Natural killer cell (primary cell): ENCODE measurements around the gene NSUN6. TPM values are rescaled to one million over a fixed set of nuclear protein-coding genes. Genes with fewer than 3 reads are reported as not detected.

ENCODE experiments used
- ATAC-seq, 3 donors: fragments of 150-1000 bp in 2 of 3; fragments of 200-7000 bp in 1 of 3; cut with Tn5 transposase; 1 replicate in 1 of 3; 2 replicates in 2 of 3; pipeline ENCODE4 v1.10.0; 2021; ENCODE audit warnings: mild to moderate bottlenecking in 2 of 3, moderate library complexity in 2 of 3
- DNase-seq, 2 donors: peaks; one replicate each; pipeline versions ENCODE4 v3.0.0 to v3.0.0-alpha.2; 2013 to 2021; ENCODE audit warnings: mixed read lengths in 1 of 2
- H3K27ac ChIP-seq: one replicate; pipeline ENCODE4 v1.5.1; 2013; ENCODE audit warnings: mild to moderate bottlenecking, low read length
- H3K27me3 ChIP-seq: one replicate; pipeline ENCODE4 v1.6.1; 2013; ENCODE audit warnings: low read length; ENCODE audit not compliant: control insufficient read depth, insufficient read depth
- H3K36me3 ChIP-seq: one replicate; pipeline ENCODE4 v1.6.1; 2013; ENCODE audit warnings: low read length; ENCODE audit not compliant: control insufficient read depth, insufficient read depth
- H3K4me1 ChIP-seq: one replicate; pipeline ENCODE4 v1.6.1; 2013; ENCODE audit warnings: low read length; ENCODE audit not compliant: control insufficient read depth, insufficient read depth
- H3K4me3 ChIP-seq: one replicate; pipeline ENCODE4 v1.5.1; 2013; ENCODE audit warnings: low read length
- H3K9me3 ChIP-seq: one replicate; pipeline ENCODE4 v1.6.1; 2013; ENCODE audit warnings: low read length; ENCODE audit not compliant: control insufficient read depth, insufficient read depth
- H3K27ac Mint-ChIP-seq, 2 donors: one replicate each; pipeline ENCODE4 v1.8.0; 2022; ENCODE audit warnings: mild to moderate bottlenecking in 2 of 2, mixed read lengths in 2 of 2, moderate library complexity in 1 of 2
- H3K27me3 Mint-ChIP-seq, 2 donors: one replicate each; pipeline ENCODE4 v1.8.0; 2022; ENCODE audit warnings: low read depth in 2 of 2, mixed read lengths in 2 of 2
- H3K36me3 Mint-ChIP-seq: one replicate; pipeline ENCODE4 v1.8.0; 2022; ENCODE audit warnings: mixed read lengths
- H3K4me1 Mint-ChIP-seq, 2 donors: one replicate each; pipeline ENCODE4 v1.8.0; 2022; ENCODE audit warnings: mixed read lengths in 2 of 2
- H3K4me3 Mint-ChIP-seq: one replicate; pipeline ENCODE4 v1.8.0; 2022; ENCODE audit warnings: mild to moderate bottlenecking, moderate library complexity, mixed read lengths
- H3K9me3 Mint-ChIP-seq, 2 donors: one replicate each; pipeline ENCODE4 v1.8.0; 2022; ENCODE audit warnings: mixed read lengths in 2 of 2
- CTCF ChIP-seq: fragments of 200-600 bp; IDR thresholded peaks from one replicate; pipeline ENCODE4 v1.8.0; 2022; ENCODE audit warnings: antibody characterized with exemption
- WGBS: methylation state at CpG from one replicate; pipeline ENCODE4 v1.1.7; 2013; ENCODE audit warnings: missing lambda C conversion rate; ENCODE audit not compliant: insufficient coverage; 5-methylcytosine and 5-hydroxymethylcytosine counted together
- intact Hi-C: fragments of 100-400 bp; cut with micrococcal nuclease; formaldehyde crosslinking; loops from one replicate; pipeline ENCODE4 v1.14.2; 2022
- total RNA-seq, 4 donors: library from RNA; stranded (reverse); fragments of 120-200 nt in 1 of 4; gene quantifications; one replicate each; pipeline versions ENCODE4 v1.2.3 to v1.2.4, GENCODE V29; 2013 to 2022

The NSUN6 gene
- total RNA-seq, 3 donors from 2014 or later (not counting 1 experiment from before 2014, with no cell fraction given) = 25.7 to 36.9 (median 26.4) TPM

- no peak for ATAC-seq
- Mint-ChIP-seq H3K4me1 (peaks cover 8 to 11% of the 10 kb centered on the region in 2 donors), H3K4me3 (no peak overlapping the region), H3K27me3 (peaks cover 0 to 3% of the 10 kb centered on the region in 2 donors), H3K27ac (no peak overlapping the region), H3K36me3 (no peaks in the 10 kb centered on the region), H3K9me3 (no peaks in the 10 kb centered on the region)
- no peak overlapping the region for H3K4me3 ChIP-seq
- no CpG with 5 or more reads among the region's 3 CpGs for WGBS
- no peaks in the 10 kb centered on the region for H3K27me3 ChIP-seq
- no peak for TF ChIP-seq CTCF
- intact Hi-C loops = no loop called here
- no peak for DNase-seq
- H3K4me1 ChIP-seq = no peaks in the 10 kb centered on the region
- H3K36me3 ChIP-seq = no peaks in the 10 kb centered on the region
- H3K27ac ChIP-seq = no peak overlapping the region
- H3K9me3 ChIP-seq = no peaks in the 10 kb centered on the region
Observed at GRCh38 chr10:18689498-18689897, 38.1 kb upstream of the NSUN6 start.

- Histone ChIP-seq H3K27ac (no peak overlapping the region), H3K9me3 (no peaks in the 10 kb centered on the region), H3K4me3 (no peak overlapping the region), H3K4me1 (no peaks in the 10 kb centered on the region), H3K36me3 (no peaks in the 10 kb centered on the region), H3K27me3 (no peaks in the 10 kb centered on the region)
- Mint-ChIP-seq H3K9me3 (no peaks in the 10 kb centered on the region), H3K27ac (no peak overlapping the region), H3K4me1 (peaks cover 9 to 14% of the 10 kb centered on the region in 2 donors), H3K4me3 (no peak overlapping the region), H3K36me3 (no peaks in the 10 kb centered on the region), H3K27me3 (peaks cover 0 to 3% of the 10 kb centered on the region in 2 donors)
- intact Hi-C loops = no loop called here
- WGBS = 90% methylated on average over 5 of the region's 5 CpGs
- TF ChIP-seq CTCF = no peak
- ATAC-seq (no peak), DNase-seq (no peak)
Observed at GRCh38 chr10:18687706-18688105, 36.3 kb upstream of the NSUN6 start.

- H3K36me3 ChIP-seq = no peaks in the 10 kb centered on the region
- H3K4me3 Mint-ChIP-seq = no peak overlapping the region
- intact Hi-C loops = no loop called here
- H3K4me3 ChIP-seq = no peak overlapping the region
- H3K9me3 ChIP-seq = no peaks in the 10 kb centered on the region
- no peaks in the 10 kb centered on the region for H3K36me3 Mint-ChIP-seq
- DNase-seq (no peak), ATAC-seq (no peak)
- H3K27ac ChIP-seq = no peak overlapping the region
- WGBS = 96% methylated on average over 5 of the region's 7 CpGs
- no peaks in the 10 kb centered on the region for H3K9me3 Mint-ChIP-seq
- no peaks in the 10 kb centered on the region for H3K4me1 ChIP-seq
- H3K27me3 Mint-ChIP-seq = peaks cover 0 to 3% of the 10 kb centered on the region in 2 donors
- no peak overlapping the region for H3K27ac Mint-ChIP-seq
- peaks cover 9 to 14% of the 10 kb centered on the region in 2 donors for H3K4me1 Mint-ChIP-seq
- TF ChIP-seq CTCF = no peak
- no peaks in the 10 kb centered on the region for H3K27me3 ChIP-seq
Observed at GRCh38 chr10:18687195-18687594, 35.8 kb upstream of the NSUN6 start.

- WGBS = 94% methylated on average over 7 of the region's 7 CpGs
- intact Hi-C loops = no loop called here
- no peaks in the 10 kb centered on the region for H3K36me3 ChIP-seq
Observed at GRCh38 chr10:18685555-18685954, 34.2 kb upstream of the NSUN6 start.

More at GRCh38 chr10:18685555-18685954, 34.2 kb upstream of the NSUN6 start:
- TF ChIP-seq CTCF = no peak
- Histone ChIP-seq H3K4me1 (no peaks in the 10 kb centered on the region), H3K27me3 (no peaks in the 10 kb centered on the region), H3K27ac (no peak overlapping the region), H3K4me3 (no peak overlapping the region), H3K9me3 (no peaks in the 10 kb centered on the region)
- Mint-ChIP-seq H3K4me1 (peaks cover 9 to 14% of the 10 kb centered on the region in 2 donors), H3K27me3 (peaks cover 0 to 3% of the 10 kb centered on the region in 2 donors), H3K36me3 (no peaks in the 10 kb centered on the region), H3K27ac (no peak overlapping the region), H3K9me3 (no peaks in the 10 kb centered on the region), H3K4me3 (no peak overlapping the region)
- no peak for ATAC-seq
- no peak for DNase-seq
